GM23338 (cell line): Measurements from ENCODE around the gene ADAD2.

ENCODE experiments used
- CREB1 ChIP-seq: fragments of 250-450 bp; sonication (Bioruptor Pico); IDR thresholded peaks from 2 replicates; pipeline ENCODE4 v1.5.0; 2020; ENCODE audit warnings: low read depth, mild to moderate bottlenecking, moderate library complexity
- EZH2 ChIP-seq: fragments of 200-600 bp; sonication (generic); IDR thresholded peaks from one replicate; pipeline ENCODE4 v1.8.0; 2017; ENCODE audit warnings: antibody characterized with exemption, mild to moderate bottlenecking, low read depth; ENCODE audit not compliant: unreplicated experiment
- EZH2phosphoT487 ChIP-seq: fragments of 200-600 bp; sonication (generic); IDR thresholded peaks from one replicate; pipeline ENCODE4 v1.8.1; 2018; ENCODE audit warnings: antibody characterized with exemption; ENCODE audit not compliant: unreplicated experiment
- JUNB ChIP-seq: IDR thresholded peaks from one replicate; pipeline ENCODE4 v1.6.1; 2016; ENCODE audit warnings: antibody characterized with exemption; ENCODE audit not compliant: unreplicated experiment
- POLR2AphosphoS5 ChIP-seq: IDR thresholded peaks from 2 replicates; pipeline ENCODE4 v1.6.1; 2016; ENCODE audit warnings: antibody characterized with exemption, low read depth
- ZNF114 ChIP-seq: fragments of 250-450 bp; sonication (Bioruptor Pico); IDR thresholded peaks from 2 replicates; pipeline ENCODE4 v1.5.0; 2020; ENCODE audit warnings: mild to moderate bottlenecking, moderate library complexity
- TF ChIP-seq, protein P1 (sequence below), 2 experiments: fragments of 200-600 bp in 1 of 2; sonication (generic) in 1 of 2; conservative IDR thresholded peaks; 2 replicates each; pipeline versions ENCODE4 v1.5.1 to v1.6.1; 2016 to 2017; ENCODE audit warnings: antibody characterized with exemption in 2 of 2, low read depth in 2 of 2, mild to moderate bottlenecking in 2 of 2, moderate library complexity in 1 of 2
- TF ChIP-seq, protein P2 (sequence below): IDR thresholded peaks from 2 replicates; pipeline ENCODE4 v1.6.1; 2016; ENCODE audit warnings: antibody characterized with exemption
- TF ChIP-seq, protein P3 (sequence below): IDR thresholded peaks from one replicate; pipeline ENCODE4 v1.6.1; 2018; ENCODE audit warnings: antibody characterized with exemption; ENCODE audit not compliant: unreplicated experiment

DNA sequence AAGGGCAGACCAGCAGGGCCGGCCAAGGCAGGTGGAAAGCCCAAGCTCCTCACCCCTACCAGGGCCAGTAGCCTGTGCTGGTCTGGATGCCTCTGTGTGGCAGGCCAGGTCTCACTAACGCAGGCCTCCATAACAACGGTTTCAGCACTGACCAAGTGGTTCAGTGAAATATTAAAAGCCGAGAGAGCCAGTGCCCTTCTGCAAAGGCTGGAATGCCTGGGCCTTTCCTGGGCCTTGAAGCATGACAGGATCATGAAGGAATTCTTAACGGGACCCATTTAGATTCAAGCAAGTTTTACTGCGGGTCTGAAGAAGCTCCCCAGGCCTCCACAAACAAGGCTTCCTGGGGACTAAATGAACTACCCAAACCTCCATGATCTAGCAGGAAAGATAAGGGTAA, 16.3 kb downstream of the ADAD2 start:
- no peak for TF ChIP-seq POLR2AphosphoS5
- TF ChIP-seq, protein P1, sequence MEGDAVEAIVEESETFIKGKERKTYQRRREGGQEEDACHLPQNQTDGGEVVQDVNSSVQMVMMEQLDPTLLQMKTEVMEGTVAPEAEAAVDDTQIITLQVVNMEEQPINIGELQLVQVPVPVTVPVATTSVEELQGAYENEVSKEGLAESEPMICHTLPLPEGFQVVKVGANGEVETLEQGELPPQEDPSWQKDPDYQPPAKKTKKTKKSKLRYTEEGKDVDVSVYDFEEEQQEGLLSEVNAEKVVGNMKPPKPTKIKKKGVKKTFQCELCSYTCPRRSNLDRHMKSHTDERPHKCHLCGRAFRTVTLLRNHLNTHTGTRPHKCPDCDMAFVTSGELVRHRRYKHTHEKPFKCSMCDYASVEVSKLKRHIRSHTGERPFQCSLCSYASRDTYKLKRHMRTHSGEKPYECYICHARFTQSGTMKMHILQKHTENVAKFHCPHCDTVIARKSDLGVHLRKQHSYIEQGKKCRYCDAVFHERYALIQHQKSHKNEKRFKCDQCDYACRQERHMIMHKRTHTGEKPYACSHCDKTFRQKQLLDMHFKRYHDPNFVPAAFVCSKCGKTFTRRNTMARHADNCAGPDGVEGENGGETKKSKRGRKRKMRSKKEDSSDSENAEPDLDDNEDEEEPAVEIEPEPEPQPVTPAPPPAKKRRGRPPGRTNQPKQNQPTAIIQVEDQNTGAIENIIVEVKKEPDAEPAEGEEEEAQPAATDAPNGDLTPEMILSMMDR (conservative IDR thresholded peaks at IDR 0.05; ENCODE audit: low read depth in 2 of 2) = no peak
- TF ChIP-seq EZH2 = no peak
- TF ChIP-seq EZH2phosphoT487 = no peak
- TF ChIP-seq, protein P2, sequence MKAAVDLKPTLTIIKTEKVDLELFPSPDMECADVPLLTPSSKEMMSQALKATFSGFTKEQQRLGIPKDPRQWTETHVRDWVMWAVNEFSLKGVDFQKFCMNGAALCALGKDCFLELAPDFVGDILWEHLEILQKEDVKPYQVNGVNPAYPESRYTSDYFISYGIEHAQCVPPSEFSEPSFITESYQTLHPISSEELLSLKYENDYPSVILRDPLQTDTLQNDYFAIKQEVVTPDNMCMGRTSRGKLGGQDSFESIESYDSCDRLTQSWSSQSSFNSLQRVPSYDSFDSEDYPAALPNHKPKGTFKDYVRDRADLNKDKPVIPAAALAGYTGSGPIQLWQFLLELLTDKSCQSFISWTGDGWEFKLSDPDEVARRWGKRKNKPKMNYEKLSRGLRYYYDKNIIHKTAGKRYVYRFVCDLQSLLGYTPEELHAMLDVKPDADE = no peak
- TF ChIP-seq, protein P3, sequence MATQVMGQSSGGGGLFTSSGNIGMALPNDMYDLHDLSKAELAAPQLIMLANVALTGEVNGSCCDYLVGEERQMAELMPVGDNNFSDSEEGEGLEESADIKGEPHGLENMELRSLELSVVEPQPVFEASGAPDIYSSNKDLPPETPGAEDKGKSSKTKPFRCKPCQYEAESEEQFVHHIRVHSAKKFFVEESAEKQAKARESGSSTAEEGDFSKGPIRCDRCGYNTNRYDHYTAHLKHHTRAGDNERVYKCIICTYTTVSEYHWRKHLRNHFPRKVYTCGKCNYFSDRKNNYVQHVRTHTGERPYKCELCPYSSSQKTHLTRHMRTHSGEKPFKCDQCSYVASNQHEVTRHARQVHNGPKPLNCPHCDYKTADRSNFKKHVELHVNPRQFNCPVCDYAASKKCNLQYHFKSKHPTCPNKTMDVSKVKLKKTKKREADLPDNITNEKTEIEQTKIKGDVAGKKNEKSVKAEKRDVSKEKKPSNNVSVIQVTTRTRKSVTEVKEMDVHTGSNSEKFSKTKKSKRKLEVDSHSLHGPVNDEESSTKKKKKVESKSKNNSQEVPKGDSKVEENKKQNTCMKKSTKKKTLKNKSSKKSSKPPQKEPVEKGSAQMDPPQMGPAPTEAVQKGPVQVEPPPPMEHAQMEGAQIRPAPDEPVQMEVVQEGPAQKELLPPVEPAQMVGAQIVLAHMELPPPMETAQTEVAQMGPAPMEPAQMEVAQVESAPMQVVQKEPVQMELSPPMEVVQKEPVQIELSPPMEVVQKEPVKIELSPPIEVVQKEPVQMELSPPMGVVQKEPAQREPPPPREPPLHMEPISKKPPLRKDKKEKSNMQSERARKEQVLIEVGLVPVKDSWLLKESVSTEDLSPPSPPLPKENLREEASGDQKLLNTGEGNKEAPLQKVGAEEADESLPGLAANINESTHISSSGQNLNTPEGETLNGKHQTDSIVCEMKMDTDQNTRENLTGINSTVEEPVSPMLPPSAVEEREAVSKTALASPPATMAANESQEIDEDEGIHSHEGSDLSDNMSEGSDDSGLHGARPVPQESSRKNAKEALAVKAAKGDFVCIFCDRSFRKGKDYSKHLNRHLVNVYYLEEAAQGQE = no peak
- TF ChIP-seq CREB1 = no peak
- TF ChIP-seq ZNF114 (CRISPR knock-in tag) = no peak
- TF ChIP-seq JUNB = no peak
